GM10248 (cell line): ENCODE data around the gene SOCS7.

Source experiments
- CTCF ChIA-PET: fragments of 300-600 bp; sonication (Branson Sonifier 250); formaldehyde crosslinking; extraction: SDS; loops from one replicate; lab custom pipeline; 2021; ENCODE audit warnings: antibody characterized with exemption; lab: Yijun Ruan, JAX
- POLR2A ChIA-PET: fragments of 350-650 bp; sonication (Branson Sonifier 250); formaldehyde crosslinking; extraction: SDS; loops from one replicate; lab custom pipeline; 2020; ENCODE audit warnings: antibody characterized with exemption; lab: Yijun Ruan, JAX
- DNase-seq: peaks from one replicate; pipeline ENCODE4 v3.0.0; 2012; ENCODE audit errors: extremely low spot score
- TF ChIP-seq, protein P1 (sequence below): IDR thresholded peaks from 2 replicates; pipeline ENCODE4 v1.5.1; 2012; ENCODE audit warnings: mild to moderate bottlenecking, low read depth; ENCODE audit errors: extremely low read depth, missing control alignments, control extremely low read depth

SOCS7 gene

GRCh38 chr17:38426441-38426840 lies 74.8 kb downstream of the SOCS7 start:
- POLR2A ChIA-PET: no interaction called here
- no peak for DNase-seq
- CTCF ChIA-PET: interaction anchor here (1.1 to 2.1 kb wide), 4 partner anchors 10 to 240 kb away, joined by 3 to 11 read pairs (median 5); no protein-coding TSS in a partner anchor
- TF ChIP-seq, protein P1, sequence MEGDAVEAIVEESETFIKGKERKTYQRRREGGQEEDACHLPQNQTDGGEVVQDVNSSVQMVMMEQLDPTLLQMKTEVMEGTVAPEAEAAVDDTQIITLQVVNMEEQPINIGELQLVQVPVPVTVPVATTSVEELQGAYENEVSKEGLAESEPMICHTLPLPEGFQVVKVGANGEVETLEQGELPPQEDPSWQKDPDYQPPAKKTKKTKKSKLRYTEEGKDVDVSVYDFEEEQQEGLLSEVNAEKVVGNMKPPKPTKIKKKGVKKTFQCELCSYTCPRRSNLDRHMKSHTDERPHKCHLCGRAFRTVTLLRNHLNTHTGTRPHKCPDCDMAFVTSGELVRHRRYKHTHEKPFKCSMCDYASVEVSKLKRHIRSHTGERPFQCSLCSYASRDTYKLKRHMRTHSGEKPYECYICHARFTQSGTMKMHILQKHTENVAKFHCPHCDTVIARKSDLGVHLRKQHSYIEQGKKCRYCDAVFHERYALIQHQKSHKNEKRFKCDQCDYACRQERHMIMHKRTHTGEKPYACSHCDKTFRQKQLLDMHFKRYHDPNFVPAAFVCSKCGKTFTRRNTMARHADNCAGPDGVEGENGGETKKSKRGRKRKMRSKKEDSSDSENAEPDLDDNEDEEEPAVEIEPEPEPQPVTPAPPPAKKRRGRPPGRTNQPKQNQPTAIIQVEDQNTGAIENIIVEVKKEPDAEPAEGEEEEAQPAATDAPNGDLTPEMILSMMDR: no peak

DNA sequence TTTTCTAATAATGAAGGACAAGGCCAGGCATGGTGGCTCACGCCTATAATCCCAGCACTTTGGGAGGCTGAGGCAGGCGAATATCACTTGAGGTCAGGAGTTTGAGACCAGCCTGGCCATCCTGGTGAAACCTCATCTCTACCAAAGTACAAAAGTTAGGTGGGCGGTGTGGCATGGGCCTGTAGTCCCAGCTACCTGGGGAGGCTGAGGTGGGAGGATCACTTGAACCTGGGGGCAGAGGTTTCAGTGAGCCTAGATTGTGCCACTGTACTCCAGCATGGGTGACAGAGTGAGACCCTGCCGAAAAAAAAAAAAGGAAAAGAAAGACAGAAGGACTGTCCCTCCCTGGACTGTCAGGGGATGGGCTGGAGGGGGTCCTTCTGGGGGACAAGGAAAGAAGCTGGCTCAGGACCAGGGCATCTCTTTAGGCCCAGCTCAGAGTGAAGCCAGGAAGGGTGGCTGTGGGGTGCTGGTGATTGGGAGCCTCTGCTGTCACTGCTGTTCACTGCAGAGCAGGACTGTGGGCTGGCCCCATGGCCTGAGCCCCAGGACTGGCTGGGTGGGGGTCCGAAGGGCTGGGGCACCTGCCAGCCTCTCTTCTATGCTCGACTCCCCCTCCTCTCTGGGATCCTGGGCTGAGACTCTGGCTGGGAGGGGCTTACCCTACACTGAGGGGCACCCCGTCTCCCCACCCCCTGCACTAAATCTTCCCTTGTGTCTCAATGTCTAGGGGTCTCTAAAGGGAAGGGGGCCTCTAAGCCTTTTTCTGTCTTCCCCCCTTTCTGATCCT lies 75.7 kb downstream of the SOCS7 start:
- ChIA-PET POLR2A (no interaction called here), CTCF (interaction anchor here (1.1 to 2.1 kb wide), 4 partner anchors 11 to 239 kb away, joined by 3 to 11 read pairs (median 5); no protein-coding TSS in a partner anchor)
- TF ChIP-seq, protein P1: no peak
- DNase-seq: no peak

DNA sequence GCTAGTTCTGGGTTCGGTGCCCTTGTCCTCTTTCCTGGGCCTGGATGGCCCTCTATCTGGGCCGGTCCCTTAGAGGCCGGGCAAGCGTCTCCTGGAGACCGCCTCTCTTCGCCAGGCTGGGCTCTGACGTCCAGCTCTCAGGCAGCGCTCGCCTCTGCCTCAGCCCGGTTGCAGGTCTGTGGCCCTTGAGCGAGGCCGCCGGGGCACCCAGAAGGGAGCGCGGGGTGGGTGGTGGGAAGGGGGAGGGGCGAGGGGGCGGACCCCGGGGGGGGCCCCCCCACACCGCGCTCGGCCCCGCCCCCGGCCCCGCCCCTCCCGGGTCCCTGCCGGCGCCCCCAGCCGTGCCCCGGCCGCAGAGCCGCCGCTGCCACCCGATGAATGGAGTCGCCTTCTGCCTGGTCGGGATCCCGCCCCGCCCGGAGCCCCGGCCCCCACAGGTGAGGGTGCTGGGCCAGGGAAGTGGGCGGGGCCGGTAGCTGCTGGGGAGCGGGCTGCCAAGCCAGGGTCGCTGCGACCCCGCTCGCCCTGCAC lies 76.5 kb downstream of the SOCS7 start, which contains the start of gene ARHGAP23:
Gene ARHGAP23, plus strand, starts transcription at position 353 of the 531 bp plus-strand sequence. Its CDS starts 22 bp downstream, at position 375.
- TF ChIP-seq, protein P1: no peak
- POLR2A ChIA-PET: no interaction called here

DNA sequence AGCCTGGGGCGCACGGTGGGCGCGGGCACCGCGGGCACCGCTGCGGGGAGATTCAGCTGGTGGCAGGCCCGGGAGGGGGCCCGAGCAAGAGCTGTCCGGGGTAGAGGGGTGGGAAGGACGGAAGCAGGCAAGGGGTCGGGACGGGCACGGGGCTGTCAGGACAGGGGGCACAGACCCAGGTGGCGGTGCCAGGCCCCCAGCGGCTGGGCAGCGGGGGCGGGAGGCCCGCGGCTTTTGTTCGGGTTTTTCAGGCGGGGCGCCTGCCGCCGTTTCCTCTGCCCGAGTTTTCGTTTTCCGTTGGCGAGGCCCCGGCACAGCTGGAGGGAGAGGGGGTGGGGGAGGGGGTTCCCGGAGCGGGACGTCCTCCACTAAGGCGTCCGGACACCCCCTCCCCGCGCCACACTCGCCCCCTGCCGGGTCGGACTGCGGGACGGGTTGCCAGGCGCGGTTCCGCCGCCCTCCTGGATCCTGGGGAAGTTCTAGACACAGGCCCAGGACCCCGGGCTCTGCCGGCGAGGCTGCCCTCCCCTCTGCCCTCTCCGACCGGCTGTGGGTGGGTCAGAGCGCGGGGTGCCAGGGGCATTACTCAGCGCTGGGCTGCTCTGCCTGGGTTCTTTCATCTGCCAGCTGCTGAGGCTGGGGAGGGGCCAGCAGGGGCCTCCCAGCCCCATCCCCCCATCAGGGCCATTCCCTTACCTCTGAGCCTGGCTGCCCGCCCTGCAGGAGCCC lies 77.2 kb downstream of the SOCS7 start:
- POLR2A ChIA-PET: no interaction called here
- TF ChIP-seq, protein P1: no peak
- CTCF ChIA-PET: interaction anchor here (1.0 to 1.4 kb wide), 5 partner anchors 15 to 238 kb away, joined by 3 to 6 read pairs (median 3); no protein-coding TSS in a partner anchor
- no peak for DNase-seq

More for the DNA sequence above, 76.5 kb downstream of the SOCS7 start, which contains the start of gene ARHGAP23:
- CTCF ChIA-PET: interaction anchor here (1.0 to 1.1 kb wide), 3 partner anchors 14 to 239 kb away, joined by 3 to 6 read pairs (median 3); no protein-coding TSS in a partner anchor
- DNase-seq: peak; percentile 67

- no peak for DNase-seq
- ChIA-PET POLR2A (no interaction called here), CTCF (interaction anchor here (1.0 to 1.4 kb wide), 3 partner anchors 14 to 94 kb away, joined by 3 read pairs; no protein-coding TSS in a partner anchor)
- TF ChIP-seq, protein P1: no peak
Observed at GRCh38 chr17:38429476-38430100, 77.9 kb downstream of the SOCS7 start.
